Amygdala (tissue), 56 donors: ENCODE results near the gene SLC18B1.

Experiments
- DNase-seq, 56 donors: peaks; one replicate each; lab custom pipeline; 2025; lab: John Stamatoyannopoulos, UW

Gene SLC18B1

DNA sequence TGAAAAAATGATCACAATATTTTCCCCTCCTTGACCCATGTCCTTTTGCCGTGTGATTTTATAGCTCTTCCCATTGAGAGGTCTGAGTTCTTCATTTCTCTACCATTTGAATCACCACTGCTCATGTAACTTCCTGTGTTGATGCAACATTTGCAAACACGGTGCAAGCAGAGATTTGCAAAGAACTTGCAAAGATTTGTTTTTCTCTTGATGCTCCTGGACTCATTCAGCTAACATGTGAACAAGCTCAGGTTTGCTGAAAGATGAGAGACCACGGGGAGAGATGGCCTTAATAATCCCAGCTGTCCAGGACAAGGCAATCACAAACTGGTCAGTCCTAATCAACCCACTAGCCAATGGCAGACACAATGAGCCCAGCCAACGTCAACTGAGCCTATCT is 49.3 kb downstream of the SLC18B1 start:
- DNase-seq: no peak

DNA sequence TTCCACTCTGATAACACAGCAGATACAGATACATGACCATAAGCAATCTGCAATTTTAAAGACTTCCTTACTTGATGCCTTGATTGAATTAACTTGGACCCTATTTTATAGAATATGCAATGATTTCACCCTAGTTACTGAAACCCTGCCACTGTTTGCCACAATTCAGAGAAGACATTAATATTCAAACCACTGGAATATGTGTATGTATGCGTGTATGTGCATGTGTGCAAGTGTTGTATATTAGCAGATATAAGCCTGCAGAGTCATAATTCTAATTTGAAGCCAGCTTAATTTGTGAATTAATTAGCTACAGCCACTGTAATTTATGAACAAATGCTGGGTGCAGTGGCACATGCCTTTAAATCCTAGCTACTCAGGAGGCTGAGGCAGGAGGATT is 50.0 kb downstream of the SLC18B1 start:
- DNase-seq: no peak

DNA sequence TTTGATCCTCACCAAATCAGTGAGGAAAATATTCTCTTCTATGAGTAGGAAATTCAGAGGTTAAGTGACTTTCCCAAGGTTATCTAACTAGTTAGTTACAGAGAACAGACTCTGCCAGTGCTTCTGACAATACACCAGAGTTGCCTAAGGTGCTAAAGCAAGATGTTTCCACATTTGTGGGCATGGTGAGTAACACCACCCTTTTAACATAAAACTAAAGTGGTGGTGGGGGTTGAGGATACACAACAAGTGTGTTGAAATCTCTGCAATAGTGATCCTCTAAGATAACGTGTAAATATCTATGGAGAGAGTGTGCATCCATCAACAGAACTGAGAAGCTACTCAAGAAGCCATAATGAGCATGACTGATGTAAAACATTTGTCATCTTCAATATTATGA is 52.4 kb downstream of the SLC18B1 start:
- no peak for DNase-seq

DNA sequence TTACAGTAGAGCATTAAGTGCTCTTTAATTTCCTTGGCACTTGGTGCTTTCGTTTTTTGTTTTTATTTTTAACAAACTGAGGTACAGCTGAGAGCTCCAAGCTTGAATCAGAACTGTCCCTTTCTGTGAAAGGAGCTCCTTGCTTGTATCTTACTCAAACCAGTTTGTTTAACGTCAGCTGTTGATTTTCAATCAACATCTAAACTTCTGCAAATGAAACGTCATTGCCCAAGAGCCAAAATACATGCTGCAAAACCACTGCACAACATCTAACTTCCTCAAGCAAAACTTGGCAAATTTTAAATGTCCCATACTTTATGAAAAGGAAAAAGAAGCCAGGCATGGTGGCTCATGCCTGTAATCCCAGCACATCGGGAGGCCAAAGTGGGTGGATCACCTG is 55.9 kb downstream of the SLC18B1 start:
- DNase-seq: no peak

DNA sequence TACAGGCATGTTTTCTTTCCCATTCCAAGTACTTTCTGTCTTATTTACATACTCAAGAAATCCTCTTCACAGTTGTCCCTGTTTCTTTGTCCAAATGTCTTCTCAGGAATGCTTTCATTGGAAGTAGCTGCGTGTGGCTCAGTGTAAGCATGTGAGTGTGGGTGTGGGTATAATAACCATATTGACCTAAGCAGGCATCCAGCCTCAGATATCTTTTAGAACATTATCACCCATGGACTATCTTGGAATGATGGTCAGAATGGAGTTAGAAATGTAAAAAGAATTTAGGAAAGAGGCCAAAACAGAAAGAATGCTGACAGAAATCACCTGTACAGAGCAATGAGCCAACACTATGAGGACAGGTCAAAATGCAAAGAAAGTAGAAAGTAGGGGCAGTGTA is 57.2 kb downstream of the SLC18B1 start:
- no peak for DNase-seq

DNA sequence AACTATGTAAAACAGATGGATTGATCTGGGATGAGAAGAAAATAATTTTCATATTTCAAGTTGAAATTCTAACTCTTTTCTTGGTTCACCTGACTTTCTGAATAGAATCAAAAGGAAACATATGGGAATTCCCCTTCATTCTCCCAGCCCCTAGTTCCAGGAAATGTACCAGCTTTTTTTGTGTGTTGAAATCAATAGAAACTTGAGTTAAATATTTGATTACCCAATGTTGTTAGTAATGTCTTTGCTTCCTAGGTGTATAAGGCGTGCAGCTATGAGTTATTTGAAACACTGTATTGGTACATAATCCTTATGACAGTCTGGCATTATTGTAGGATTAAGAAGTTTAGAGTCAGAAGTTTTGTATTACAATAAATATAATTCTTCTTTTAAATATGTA is 62.2 kb downstream of the SLC18B1 start:
- DNase-seq: no peak

DNA sequence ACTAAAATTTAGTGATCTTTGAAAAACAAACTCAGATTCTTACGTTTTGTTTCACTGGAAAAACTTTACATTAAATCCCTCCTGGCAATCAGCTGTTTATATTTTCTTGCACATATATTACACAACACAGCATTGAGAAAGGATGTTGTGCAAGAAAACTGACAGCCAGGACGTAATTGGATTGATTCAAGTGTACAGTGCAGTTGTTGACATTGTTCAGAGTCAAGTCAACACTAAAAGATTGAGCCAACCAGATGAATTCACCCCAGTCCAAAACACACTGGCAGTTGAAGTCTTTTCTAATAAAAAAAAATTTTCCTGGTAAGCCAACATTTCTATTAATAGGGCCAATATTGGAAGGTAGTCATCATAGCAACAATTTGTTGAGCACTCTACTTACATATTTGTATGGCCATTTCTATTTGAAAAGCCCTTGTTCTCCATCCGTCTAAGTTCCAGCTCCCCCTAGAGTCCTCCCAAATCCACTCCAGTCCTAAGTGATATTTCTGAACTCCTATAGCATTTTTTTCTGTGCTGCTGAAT is 63.7 kb downstream of the SLC18B1 start:
- DNase-seq: no peak

DNA sequence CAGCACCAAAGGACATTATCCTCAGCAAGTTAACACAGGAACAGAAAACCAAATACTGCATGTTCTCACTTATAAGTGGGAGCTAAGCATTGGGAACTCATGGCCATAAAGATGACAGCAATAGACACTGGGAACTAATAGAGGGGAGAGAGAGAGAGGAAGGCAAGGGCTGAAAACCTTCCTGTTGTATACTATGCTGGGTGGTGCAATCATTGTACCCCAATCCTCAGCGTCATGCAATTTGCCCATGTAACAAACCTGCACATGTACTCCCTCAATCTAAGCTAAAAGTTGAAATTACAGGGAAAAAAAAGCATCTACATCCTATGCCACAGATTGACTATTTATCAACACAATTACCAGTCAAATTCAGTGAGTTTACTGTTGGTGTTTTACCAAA is 64.6 kb downstream of the SLC18B1 start:
- no peak for DNase-seq

DNA sequence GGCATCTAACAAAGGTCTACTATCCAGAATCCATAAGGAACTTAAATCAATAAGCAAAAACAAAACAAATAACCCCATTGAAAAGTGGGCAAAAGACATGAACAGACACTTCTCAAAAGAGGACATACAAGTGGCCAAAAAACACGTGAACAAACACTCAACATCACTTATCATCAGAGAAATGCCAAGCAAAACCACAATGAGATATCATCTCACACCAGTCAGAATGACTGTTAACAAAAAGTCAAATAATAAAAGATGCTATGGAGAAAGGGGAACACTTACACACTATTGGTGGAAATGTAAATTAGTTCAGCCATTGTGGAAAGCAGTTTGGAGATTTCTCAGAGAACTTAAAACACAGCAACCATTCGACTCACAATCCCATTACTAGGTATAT is 65.2 kb downstream of the SLC18B1 start:
- DNase-seq: no peak

DNA sequence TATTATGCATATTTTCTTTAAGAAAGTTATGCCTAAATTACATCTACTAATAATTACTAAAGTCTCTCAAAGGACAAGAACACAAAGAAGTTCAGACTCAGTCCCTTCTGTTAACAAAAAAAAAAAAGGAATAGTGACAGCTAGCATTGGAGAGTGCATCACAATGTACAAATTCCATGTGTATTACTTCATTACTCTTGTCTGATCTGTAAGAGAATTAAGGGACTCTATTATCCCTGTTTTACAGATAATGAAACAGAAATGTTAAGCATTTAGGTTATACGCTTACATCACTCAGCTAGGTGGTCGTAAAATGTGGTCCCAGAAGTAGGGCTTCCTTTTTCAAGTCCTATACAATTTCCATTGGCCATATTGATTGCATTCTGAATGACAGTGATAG is 67.4 kb downstream of the SLC18B1 start:
- DNase-seq: no peak

DNA sequence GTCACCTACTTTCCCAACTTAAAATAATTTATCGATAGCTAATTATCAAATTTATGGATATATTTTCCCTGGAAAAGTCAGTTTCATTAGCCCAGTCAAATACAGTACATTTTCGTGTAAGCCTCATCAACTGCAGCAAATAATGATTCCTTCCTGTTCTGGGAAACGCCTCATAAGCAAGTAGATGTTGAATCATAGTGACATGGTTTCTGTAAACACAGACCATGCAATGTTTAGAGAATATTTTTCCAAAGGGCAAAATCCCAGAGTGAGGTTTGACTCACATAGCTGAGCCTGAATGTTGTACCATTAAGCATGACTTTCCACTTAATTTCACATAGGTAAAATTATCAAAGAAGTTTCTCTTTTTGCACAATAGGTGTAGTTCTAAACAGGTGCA is 67.9 kb downstream of the SLC18B1 start:
- DNase-seq: no peak

DNA sequence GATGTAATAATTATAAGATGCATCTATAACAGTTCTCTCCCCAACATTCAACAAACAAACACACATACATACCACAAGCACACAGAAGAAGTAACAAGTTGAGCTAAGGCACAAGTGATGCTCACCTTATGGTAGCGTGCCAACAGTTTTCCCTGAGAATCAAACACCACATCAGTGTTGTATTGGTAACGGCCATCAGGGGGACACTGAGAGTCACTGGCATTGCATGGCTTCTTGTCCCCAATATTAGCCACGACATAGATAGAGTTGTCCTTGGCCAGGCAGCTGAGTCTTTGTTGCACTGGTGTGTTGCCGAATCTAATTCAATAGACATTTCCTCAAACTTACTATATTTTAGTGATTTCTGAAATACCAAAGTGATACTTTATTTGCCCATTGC is 69.8 kb downstream of the SLC18B1 start:
- no peak for DNase-seq

DNA sequence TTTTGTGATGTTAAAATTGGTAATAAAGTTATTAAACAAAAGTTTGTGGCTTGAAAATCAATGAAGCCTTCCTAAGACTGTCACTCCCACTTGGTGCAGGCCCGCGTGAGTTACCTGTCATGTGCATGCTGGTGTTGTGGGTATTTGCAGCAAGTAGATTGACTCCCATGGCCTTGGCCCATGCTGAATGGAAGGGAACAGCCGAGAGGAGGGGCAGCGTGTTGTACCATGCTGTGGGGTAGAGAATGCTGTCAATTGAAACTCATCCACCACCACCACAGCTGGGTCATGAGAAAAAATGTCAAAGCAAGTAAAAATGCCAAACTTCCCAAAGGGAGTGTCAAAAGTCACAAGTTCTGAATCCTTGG is 71.8 kb downstream of the SLC18B1 start:
- no peak for DNase-seq

DNA sequence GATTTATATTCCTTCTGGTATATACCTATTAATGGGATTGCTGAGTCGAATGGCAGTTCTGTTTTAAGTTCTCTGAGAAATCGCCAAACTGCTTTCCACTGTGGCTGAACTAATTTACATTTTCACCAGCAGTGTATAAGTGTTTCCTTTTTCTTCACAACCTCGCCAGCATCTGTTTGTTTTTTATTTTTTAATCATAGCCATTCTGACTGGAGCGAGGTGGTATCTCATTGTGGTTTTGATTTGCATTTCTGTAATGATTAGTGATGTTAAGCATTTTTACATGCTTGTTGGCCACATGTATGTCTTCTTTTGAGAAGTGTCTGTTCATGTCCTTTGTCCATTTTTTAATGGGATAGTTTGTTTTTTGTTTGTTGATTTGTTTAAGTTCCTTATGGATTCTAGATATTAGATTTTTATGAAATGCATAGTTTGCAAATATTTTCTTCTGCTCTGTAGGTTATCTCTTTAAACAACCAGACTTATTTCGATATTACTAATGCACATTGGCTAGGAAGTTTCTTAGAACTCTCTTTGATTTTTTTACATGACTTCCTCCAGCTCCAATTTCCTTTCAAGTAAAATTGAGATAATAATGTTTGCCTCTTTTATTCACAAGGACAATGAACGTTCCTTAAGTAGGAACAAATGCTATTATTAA is 72.4 kb downstream of the SLC18B1 start:
- DNase-seq: no peak

DNA sequence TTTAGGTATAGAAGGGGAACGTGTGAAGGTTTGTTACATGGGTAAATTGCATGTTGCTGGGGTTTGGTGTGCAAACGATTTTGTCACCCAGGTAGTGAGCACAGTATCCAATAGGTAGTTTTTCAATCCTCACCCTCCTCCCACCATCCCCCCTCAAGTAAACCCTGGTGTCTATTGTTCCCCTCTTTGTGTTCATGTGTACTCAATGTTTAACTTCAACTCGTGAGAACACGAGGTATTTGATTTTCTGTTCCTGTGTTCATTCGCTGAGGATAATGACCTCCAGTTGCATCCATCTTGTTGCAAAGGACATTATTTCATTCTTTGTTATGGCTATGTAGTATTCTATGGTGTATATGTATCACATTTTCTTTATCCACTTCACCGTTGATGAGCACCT is 73.0 kb downstream of the SLC18B1 start:
- DNase-seq: no peak

DNA sequence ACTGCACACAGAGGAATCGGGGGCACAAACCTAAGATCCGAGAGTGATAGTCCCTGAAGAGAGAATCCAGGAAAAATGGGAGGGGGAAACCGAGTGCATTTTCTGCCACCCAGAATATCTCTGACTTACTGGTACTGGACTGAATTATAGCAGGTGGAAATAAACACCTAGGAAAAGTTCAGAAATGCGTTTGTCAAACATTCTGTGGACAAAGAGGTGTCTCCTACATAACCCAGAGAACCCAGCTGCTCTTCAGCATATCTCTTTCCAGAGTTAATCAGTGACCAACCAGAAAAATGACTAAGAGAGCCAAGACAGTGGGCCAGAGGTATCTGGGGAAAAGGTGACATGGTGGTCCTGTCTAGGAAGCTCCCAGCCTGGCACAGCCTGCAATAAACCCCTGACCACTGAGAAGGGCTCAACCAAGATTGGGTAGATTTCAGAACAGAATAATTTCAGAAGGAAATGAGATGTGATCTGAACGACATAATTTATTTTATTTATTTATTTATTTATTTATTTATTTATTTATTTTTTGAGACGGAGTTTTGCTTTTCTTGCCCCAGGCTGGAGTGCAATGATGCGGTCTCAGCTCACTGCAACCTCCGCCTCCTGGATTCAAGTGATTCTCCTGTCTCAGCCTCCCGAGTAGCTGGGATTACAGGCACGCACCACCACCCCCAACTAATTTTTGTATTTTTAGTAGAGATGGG is 78.5 kb downstream of the SLC18B1 start:
- no peak for DNase-seq
